Kidney epithelial cell (primary cell): Measurements from ENCODE around the gene SMIM23. TPM values are rescaled to one million over a fixed set of nuclear protein-coding genes. Genes with fewer than 3 reads are reported as not detected.

Source experiments
- DNase-seq: peaks from one replicate; pipeline ENCODE4 v3.0.0-alpha.2; 2010; ENCODE audit warnings: low read depth
- H3K27me3 ChIP-seq: 2 replicates; pipeline ENCODE4 v1.6.0; 2011; ENCODE audit warnings: low read length; ENCODE audit not compliant: control insufficient read depth, insufficient read depth
- H3K36me3 ChIP-seq: 2 replicates; pipeline ENCODE4 v1.5.1; 2011; ENCODE audit warnings: low read length; ENCODE audit not compliant: control insufficient read depth, insufficient read depth
- H3K4me3 ChIP-seq: 2 replicates; pipeline ENCODE4 v1.5.1; 2011; ENCODE audit warnings: low read depth, mild to moderate bottlenecking, control low read depth, low read length
- total RNA-seq: library from RNA; depleted of rRNA; stranded (reverse); fragments of >200 nt; gene quantifications from 2 replicates; pipeline ENCODE4 v1.2.3, GENCODE V29; 2015
- TF ChIP-seq, protein P1 (sequence below): IDR thresholded peaks from 2 replicates; pipeline ENCODE4 v1.5.1; 2011; ENCODE audit warnings: mild to moderate bottlenecking, moderate library complexity, low read length, control low read depth, inconsistent platforms; ENCODE audit not compliant: insufficient read depth, poor library complexity, severe bottlenecking

SMIM23 gene
- total RNA-seq, 1 donor from 2014 or later, result not detected

DNA sequence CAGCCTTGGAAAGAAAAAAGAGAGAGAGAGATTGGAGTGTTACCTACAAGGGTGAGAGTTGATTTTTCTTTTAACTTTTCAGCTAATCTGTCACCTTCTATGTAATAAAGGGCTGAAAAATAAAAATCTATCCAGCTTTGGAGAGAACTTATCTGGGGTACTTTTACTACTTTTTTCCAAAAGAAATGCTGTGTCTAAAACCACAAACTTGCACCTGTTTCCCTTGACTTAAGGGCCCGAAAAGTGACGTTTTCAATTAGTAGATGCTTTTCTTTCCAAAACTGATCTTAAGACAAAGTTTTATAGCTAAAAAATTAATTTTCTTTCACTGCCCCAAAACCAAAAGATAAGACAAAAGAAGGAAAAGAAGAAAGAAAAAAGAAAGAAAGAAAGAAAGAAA lies 48.8 kb downstream of the SMIM23 start:
- Histone ChIP-seq H3K4me3 (no peak overlapping the region), H3K27me3 (no peaks in the 10 kb centered on the region), H3K36me3 (no peaks in the 10 kb centered on the region)
- DNase-seq, result no peak
- TF ChIP-seq, protein P1, sequence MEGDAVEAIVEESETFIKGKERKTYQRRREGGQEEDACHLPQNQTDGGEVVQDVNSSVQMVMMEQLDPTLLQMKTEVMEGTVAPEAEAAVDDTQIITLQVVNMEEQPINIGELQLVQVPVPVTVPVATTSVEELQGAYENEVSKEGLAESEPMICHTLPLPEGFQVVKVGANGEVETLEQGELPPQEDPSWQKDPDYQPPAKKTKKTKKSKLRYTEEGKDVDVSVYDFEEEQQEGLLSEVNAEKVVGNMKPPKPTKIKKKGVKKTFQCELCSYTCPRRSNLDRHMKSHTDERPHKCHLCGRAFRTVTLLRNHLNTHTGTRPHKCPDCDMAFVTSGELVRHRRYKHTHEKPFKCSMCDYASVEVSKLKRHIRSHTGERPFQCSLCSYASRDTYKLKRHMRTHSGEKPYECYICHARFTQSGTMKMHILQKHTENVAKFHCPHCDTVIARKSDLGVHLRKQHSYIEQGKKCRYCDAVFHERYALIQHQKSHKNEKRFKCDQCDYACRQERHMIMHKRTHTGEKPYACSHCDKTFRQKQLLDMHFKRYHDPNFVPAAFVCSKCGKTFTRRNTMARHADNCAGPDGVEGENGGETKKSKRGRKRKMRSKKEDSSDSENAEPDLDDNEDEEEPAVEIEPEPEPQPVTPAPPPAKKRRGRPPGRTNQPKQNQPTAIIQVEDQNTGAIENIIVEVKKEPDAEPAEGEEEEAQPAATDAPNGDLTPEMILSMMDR, result no peak

DNA sequence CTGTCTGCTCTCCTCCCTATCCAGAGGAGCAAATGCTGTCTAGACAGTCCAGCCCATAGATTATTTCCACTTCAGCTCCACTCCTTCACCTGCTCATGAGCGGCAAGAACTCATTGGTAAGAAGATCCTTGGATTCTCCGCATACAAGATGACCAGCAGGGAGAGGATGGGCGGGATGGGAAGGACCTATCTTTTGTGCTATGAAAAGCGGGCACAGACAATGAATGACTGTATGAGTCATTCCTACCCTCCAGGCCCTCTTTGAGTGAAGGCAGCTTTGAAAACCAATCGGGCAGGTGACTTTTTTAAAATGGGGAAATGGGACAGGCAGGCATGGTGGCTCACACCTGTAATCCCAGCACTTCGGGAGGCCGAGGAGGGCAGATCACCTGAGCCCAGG lies 49.4 kb downstream of the SMIM23 start:
- Histone ChIP-seq H3K4me3 (no peak overlapping the region), H3K36me3 (no peaks in the 10 kb centered on the region), H3K27me3 (no peaks in the 10 kb centered on the region)
- TF ChIP-seq, protein P1, result no peak
- no peak for DNase-seq

DNA sequence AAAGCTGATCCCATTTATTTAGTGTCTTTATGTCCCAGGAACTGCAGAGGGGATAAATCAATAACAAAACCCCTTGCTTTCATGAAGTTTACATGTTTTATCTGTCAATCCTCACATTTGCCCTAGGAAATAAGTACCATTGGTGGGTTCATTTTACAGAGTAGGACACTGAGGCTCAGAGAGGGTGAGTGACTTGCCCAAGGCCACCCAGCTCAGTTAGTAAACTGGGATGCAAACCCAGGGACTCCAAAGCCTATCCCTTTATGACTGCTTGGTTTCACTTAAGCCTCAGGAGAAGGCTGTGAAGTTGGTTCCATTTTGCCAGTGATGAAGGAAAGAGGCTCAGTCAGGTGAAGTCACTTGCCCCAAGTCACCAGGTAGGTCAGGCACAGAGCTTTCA lies 51.9 kb downstream of the SMIM23 start:
- no peak overlapping the region for H3K4me3 ChIP-seq
- DNase-seq, result no peak
- TF ChIP-seq, protein P1, result no peak
- H3K27me3 ChIP-seq, result no peaks in the 10 kb centered on the region
- H3K36me3 ChIP-seq, result no peaks in the 10 kb centered on the region

DNA sequence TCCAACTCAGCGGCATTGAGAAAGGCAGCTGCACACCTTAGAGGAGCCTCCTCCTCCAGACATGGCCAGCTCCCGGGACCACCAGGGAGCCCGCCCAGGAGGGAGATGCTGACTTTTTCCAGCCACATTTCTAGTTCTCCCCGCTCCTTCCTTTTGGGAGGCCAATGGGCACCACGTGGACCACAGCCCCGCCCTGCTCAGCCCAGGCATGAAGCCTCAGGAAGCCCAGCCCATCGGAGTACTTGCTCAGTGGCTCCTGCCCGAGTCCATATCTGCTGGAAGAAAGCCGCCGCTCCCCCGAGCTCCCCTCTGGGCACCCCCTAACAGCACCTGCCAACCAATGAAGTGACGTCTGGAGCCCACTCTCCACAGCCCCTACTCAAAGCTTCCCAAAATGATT lies 52.4 kb downstream of the SMIM23 start:
- TF ChIP-seq, protein P1, result no peak
- no peak overlapping the region for H3K4me3 ChIP-seq
- H3K36me3 ChIP-seq, result no peaks in the 10 kb centered on the region
- no peak for DNase-seq
- H3K27me3 ChIP-seq, result no peaks in the 10 kb centered on the region

DNA sequence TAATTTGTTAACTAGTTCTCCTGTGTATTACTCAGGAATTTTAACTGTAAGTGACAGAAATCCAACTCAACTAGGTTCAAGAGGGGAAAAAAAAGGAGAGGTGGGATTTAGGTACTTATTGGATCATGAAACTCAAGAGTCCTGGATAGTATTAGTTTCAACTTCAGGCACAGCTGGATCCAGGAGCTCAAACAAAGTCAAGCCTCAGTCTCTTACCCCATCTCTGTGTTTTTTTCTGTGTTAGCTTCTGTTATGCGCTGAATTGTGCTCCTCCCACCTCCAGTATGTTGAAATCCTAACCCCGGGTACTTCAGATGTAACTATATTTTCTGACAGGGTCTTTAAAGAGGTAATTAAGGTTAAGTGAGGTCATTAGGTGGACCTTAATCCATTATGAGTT lies 53.5 kb downstream of the SMIM23 start:
- DNase-seq, result no peak
- TF ChIP-seq, protein P1, result no peak
- Histone ChIP-seq H3K36me3 (no peaks in the 10 kb centered on the region), H3K27me3 (no peaks in the 10 kb centered on the region), H3K4me3 (no peak overlapping the region)

DNA sequence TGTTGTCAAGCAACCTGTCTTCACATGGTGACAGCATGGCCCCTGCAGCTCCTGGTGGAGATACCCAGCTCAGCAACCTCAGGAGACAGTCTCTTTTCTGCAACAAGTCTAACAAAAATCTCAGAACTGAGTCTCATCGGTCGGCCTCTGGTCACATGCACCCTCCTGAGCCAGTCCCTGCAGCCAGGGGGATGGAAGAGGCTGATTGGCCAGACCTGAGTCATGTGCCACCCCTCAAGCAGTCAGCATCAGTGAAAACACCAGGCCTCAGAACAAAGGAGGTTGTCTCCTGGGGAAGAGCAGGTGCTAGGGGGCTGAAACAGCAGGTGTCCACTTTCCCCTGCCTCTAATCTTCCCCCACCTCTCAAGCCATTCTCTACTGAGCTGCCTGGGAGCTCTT lies 54.4 kb downstream of the SMIM23 start:
- no peaks in the 10 kb centered on the region for H3K36me3 ChIP-seq
- no peak for DNase-seq
- TF ChIP-seq, protein P1, result no peak
- H3K27me3 ChIP-seq, result no peaks in the 10 kb centered on the region
- H3K4me3 ChIP-seq, result no peak overlapping the region
